CD4-positive, alpha-beta memory T cell (primary cell): Measurements from ENCODE around the gene PRKAG2. TPM values are rescaled to one million over a fixed set of nuclear protein-coding genes. Genes with fewer than 3 reads are reported as not detected.

Experiments
- CTCF ChIA-PET: fragments of 350-600 bp; sonication (Branson Sonifier 250); formaldehyde crosslinking; loops from one replicate; lab custom pipeline; 2021; ENCODE audit warnings: inconsistent platforms; ENCODE audit not compliant: partially characterized antibody; lab: Charles Lee
- POLR2A ChIA-PET: fragments of 350-600 bp; sonication (Branson Sonifier 250); formaldehyde crosslinking; loops from one replicate; lab custom pipeline; 2021; ENCODE audit not compliant: partially characterized antibody; lab: Charles Lee
- DNase-seq, 5 donors: peaks; one replicate each; pipeline versions ENCODE4 v3.0.0 to v3.0.0-alpha.2; 2020 to 2022; ENCODE audit warnings: mixed read lengths in 1 of 5
- H3K27ac ChIP-seq: one replicate; pipeline ENCODE4 v1.7.0; 2013; ENCODE audit warnings: low read depth, low read length
- H3K27me3 ChIP-seq: 2 replicates; pipeline ENCODE4 v1.7.0; 2013; ENCODE audit warnings: mild to moderate bottlenecking, low read length, moderate library complexity; ENCODE audit not compliant: insufficient read depth
- H3K36me3 ChIP-seq: 2 replicates; pipeline ENCODE4 v1.7.0; 2013; ENCODE audit warnings: mild to moderate bottlenecking, low read length, moderate library complexity; ENCODE audit not compliant: insufficient read depth
- H3K4me1 ChIP-seq: 2 replicates; pipeline ENCODE4 v1.7.0; 2013; ENCODE audit warnings: mild to moderate bottlenecking, low read length, moderate library complexity; ENCODE audit not compliant: insufficient read depth
- H3K4me3 ChIP-seq, 2 donors: one replicate each; pipeline ENCODE4 v1.7.0; 2013; ENCODE audit warnings: low read length in 2 of 2, mild to moderate bottlenecking in 1 of 2
- H3K9me3 ChIP-seq, 2 donors: one replicate each; pipeline ENCODE4 v1.7.0; 2013; ENCODE audit warnings: low read length in 2 of 2, control low read depth in 1 of 2; ENCODE audit not compliant: control insufficient read depth in 1 of 2
- H3K27ac Mint-ChIP-seq, 7 donors: one replicate each; pipeline ENCODE4 v1.8.0; 2020 to 2021; ENCODE audit warnings: mixed read lengths in 7 of 7, mild to moderate bottlenecking in 6 of 7, inconsistent platforms in 3 of 7, moderate library complexity in 3 of 7
- H3K27me3 Mint-ChIP-seq, 2 donors: one replicate each; pipeline ENCODE4 v1.8.0; 2020 to 2021; ENCODE audit warnings: mixed read lengths in 2 of 2
- H3K36me3 Mint-ChIP-seq, 2 donors: one replicate each; pipeline ENCODE4 v1.8.0; 2020 to 2021; ENCODE audit warnings: mixed read lengths in 2 of 2, inconsistent platforms in 1 of 2, mild to moderate bottlenecking in 1 of 2
- H3K4me1 Mint-ChIP-seq, 4 donors: one replicate each; pipeline ENCODE4 v1.8.0; 2020 to 2021; ENCODE audit warnings: mixed read lengths in 4 of 4, mild to moderate bottlenecking in 1 of 4
- H3K4me3 Mint-ChIP-seq, 8 donors: one replicate each; pipeline ENCODE4 v1.8.0; 2020 to 2021; ENCODE audit warnings: mixed read lengths in 8 of 8, mild to moderate bottlenecking in 7 of 8, moderate library complexity in 6 of 8, inconsistent platforms in 3 of 8
- H3K9me3 Mint-ChIP-seq, 8 donors: one replicate each; pipeline ENCODE4 v1.8.0; 2020 to 2021; ENCODE audit warnings: mixed read lengths in 8 of 8, mild to moderate bottlenecking in 5 of 8, inconsistent platforms in 3 of 8, moderate library complexity in 1 of 8
- intact Hi-C: fragments of 100-400 bp; cut with micrococcal nuclease; formaldehyde crosslinking; loops from one replicate; pipeline ENCODE4 v1.15.1; 2023
- polyA plus RNA-seq, 2 donors: library from polyadenylated mRNA; unstranded; fragments of 300-500 nt; fragmentation: Illumina TruSeq; gene quantifications; one replicate each; pipeline ENCODE4 v1.2.3, GENCODE V29; 2021
- total RNA-seq, 2 experiments: library from RNA; stranded (reverse); gene quantifications; one replicate each; pipeline ENCODE4 v1.2.3, GENCODE V29; 2021

The PRKAG2 gene
- total and polyA plus RNA-seq, 4 experiments from 2014 or later: 27.4 to 61.0 (median 47.4) TPM

GRCh38 chr7:151889406-151890354 lies 12.8 kb upstream of the PRKAG2 start:
- H3K27ac ChIP-seq: no peak overlapping the region
- no peak overlapping the region for H3K27ac Mint-ChIP-seq
- H3K27me3 ChIP-seq: no peaks in the 10 kb centered on the region
- ChIA-PET CTCF (no interaction called here), POLR2A (no interaction called here)
- DNase-seq: no peak
- intact Hi-C loops: no loop called here
- no peak overlapping the region for H3K4me3 Mint-ChIP-seq
- H3K9me3 Mint-ChIP-seq: peaks cover 0 to 2% (median 0%) of the 10 kb centered on the region in 8 donors
- no peaks in the 10 kb centered on the region for H3K9me3 ChIP-seq
- H3K27me3 Mint-ChIP-seq: peaks cover 15 to 19% of the 10 kb centered on the region in 2 donors
- H3K36me3 ChIP-seq: no peaks in the 10 kb centered on the region
- H3K4me1 ChIP-seq: no peaks in the 10 kb centered on the region
- no peaks in the 10 kb centered on the region for H3K36me3 Mint-ChIP-seq
- H3K4me3 ChIP-seq: no peak overlapping the region
- peaks cover 0 to 2% (median under 1%) of the 10 kb centered on the region in 4 donors for H3K4me1 Mint-ChIP-seq

- no peaks in the 10 kb centered on the region for H3K4me1 ChIP-seq
- Mint-ChIP-seq H3K4me1 (peaks cover 0 to 2% (median under 1%) of the 10 kb centered on the region in 4 donors), H3K4me3 (no peak overlapping the region), H3K27me3 (peaks cover 15 to 19% of the 10 kb centered on the region in 2 donors), H3K9me3 (peaks cover 0 to 2% (median 0%) of the 10 kb centered on the region in 8 donors), H3K27ac (no peak overlapping the region), H3K36me3 (no peaks in the 10 kb centered on the region)
- no peaks in the 10 kb centered on the region for H3K27me3 ChIP-seq
- no peak for DNase-seq
- intact Hi-C loops: no loop called here
- no peak overlapping the region for H3K4me3 ChIP-seq
- no peak overlapping the region for H3K27ac ChIP-seq
- H3K9me3 ChIP-seq: no peaks in the 10 kb centered on the region
- POLR2A ChIA-PET: no interaction called here
- H3K36me3 ChIP-seq: no peaks in the 10 kb centered on the region
- CTCF ChIA-PET: no interaction called here
Measured at GRCh38 chr7:151888079-151889067, 11.5 kb upstream of the PRKAG2 start.

- no peak for DNase-seq
- POLR2A ChIA-PET: no interaction called here
- Histone ChIP-seq H3K27me3 (no peaks in the 10 kb centered on the region), H3K4me3 (no peak overlapping the region), H3K9me3 (no peaks in the 10 kb centered on the region), H3K36me3 (no peaks in the 10 kb centered on the region), H3K27ac (no peak overlapping the region), H3K4me1 (no peaks in the 10 kb centered on the region)
- peaks cover 0 to 2% (median 0%) of the 10 kb centered on the region in 8 donors for H3K9me3 Mint-ChIP-seq
- no peaks in the 10 kb centered on the region for H3K36me3 Mint-ChIP-seq
- intact Hi-C loops: no loop called here
- H3K27me3 Mint-ChIP-seq: peaks cover 12 to 19% of the 10 kb centered on the region in 2 donors
- no peak overlapping the region for H3K4me3 Mint-ChIP-seq
- no peak overlapping the region for H3K27ac Mint-ChIP-seq
- CTCF ChIA-PET: no interaction called here
- peaks cover 0 to 2% (median under 1%) of the 10 kb centered on the region in 4 donors for H3K4me1 Mint-ChIP-seq
Measured at GRCh38 chr7:151886783-151887182, 9.9 kb upstream of the PRKAG2 start.

- no peak for DNase-seq
- POLR2A ChIA-PET: no interaction called here
- Mint-ChIP-seq H3K9me3 (peaks cover 0 to 2% (median 0%) of the 10 kb centered on the region in 8 donors), H3K4me1 (peaks cover 0 to 1% (median 0%) of the 10 kb centered on the region in 4 donors), H3K36me3 (no peaks in the 10 kb centered on the region), H3K27me3 (peaks cover 10 to 11% of the 10 kb centered on the region in 2 donors), H3K27ac (no peak overlapping the region), H3K4me3 (no peak overlapping the region)
- intact Hi-C loops: no loop called here
- Histone ChIP-seq H3K36me3 (no peaks in the 10 kb centered on the region), H3K4me3 (no peak overlapping the region), H3K4me1 (no peaks in the 10 kb centered on the region), H3K27me3 (no peaks in the 10 kb centered on the region), H3K27ac (no peak overlapping the region), H3K9me3 (no peaks in the 10 kb centered on the region)
- CTCF ChIA-PET: interaction anchor here (1.3 kb wide), 1 partner anchor 103 kb away, joined by 5 read pairs; no protein-coding TSS in a partner anchor
Measured at GRCh38 chr7:151885202-151885580, 8.3 kb upstream of the PRKAG2 start.

GRCh38 chr7:151884312-151885201 lies 7.6 kb upstream of the PRKAG2 start:
- CTCF ChIA-PET: interaction anchor here (1.3 kb wide), 1 partner anchor 102 kb away, joined by 5 read pairs; no protein-coding TSS in a partner anchor
- Mint-ChIP-seq H3K27me3 (peaks cover 8 to 10% of the 10 kb centered on the region in 2 donors), H3K9me3 (peaks cover 0 to 2% (median 0%) of the 10 kb centered on the region in 8 donors), H3K36me3 (no peaks in the 10 kb centered on the region), H3K27ac (no peak overlapping the region), H3K4me3 (no peak overlapping the region), H3K4me1 (peaks cover 0 to 1% (median 0%) of the 10 kb centered on the region in 4 donors)
- no peaks in the 10 kb centered on the region for H3K9me3 ChIP-seq
- no peaks in the 10 kb centered on the region for H3K27me3 ChIP-seq
- H3K4me1 ChIP-seq: no peaks in the 10 kb centered on the region
- intact Hi-C loops: no loop called here
- H3K4me3 ChIP-seq: no peak overlapping the region
- H3K36me3 ChIP-seq: no peaks in the 10 kb centered on the region
- no peak overlapping the region for H3K27ac ChIP-seq
- POLR2A ChIA-PET: no interaction called here
- DNase-seq: no peak

- H3K4me3 ChIP-seq: no peak overlapping the region
- H3K27ac ChIP-seq: no peak overlapping the region
- peaks cover 0 to 2% (median 0%) of the 10 kb centered on the region in 8 donors for H3K9me3 Mint-ChIP-seq
- no peak overlapping the region for H3K27ac Mint-ChIP-seq
- no peak for DNase-seq
- no peak overlapping the region for H3K4me3 Mint-ChIP-seq
- H3K4me1 ChIP-seq: no peaks in the 10 kb centered on the region
- H3K36me3 ChIP-seq: no peaks in the 10 kb centered on the region
- H3K9me3 ChIP-seq: no peaks in the 10 kb centered on the region
- peaks cover 0 to 1% (median under 1%) of the 10 kb centered on the region in 4 donors for H3K4me1 Mint-ChIP-seq
- H3K27me3 ChIP-seq: no peaks in the 10 kb centered on the region
- POLR2A ChIA-PET: no interaction called here
- H3K27me3 Mint-ChIP-seq: peaks cover 8 to 10% of the 10 kb centered on the region in 2 donors
- intact Hi-C loops: no loop called here
- no peaks in the 10 kb centered on the region for H3K36me3 Mint-ChIP-seq
- CTCF ChIA-PET: interaction anchor here (1.3 to 1.9 kb wide), 2 partner anchors 14 to 101 kb away, joined by 5 to 6 read pairs; no protein-coding TSS in a partner anchor
Measured at GRCh38 chr7:151883857-151884256, 6.9 kb upstream of the PRKAG2 start.
